Astrocyte (in vitro differentiated cells and primary cell): ENCODE results near the gene GPR21. TPM values are rescaled to one million over a fixed set of nuclear protein-coding genes. Genes with fewer than 3 reads are reported as not detected.

Experiments used
- DNase-seq: peaks from one replicate; pipeline ENCODE4 v3.0.0-alpha.2; 2010; ENCODE audit warnings: low read depth
- FAIRE-seq: peaks from 2 replicates; lab custom pipeline; 2011; peaks lifted over from hg19 to GRCh38; lab: Jason Lieb, UNC
- H2AFZ ChIP-seq: 2 replicates; pipeline ENCODE4 v1.6.0; 2012; ENCODE audit warnings: low read depth, low read length, inconsistent platforms
- H3K27ac ChIP-seq: 2 replicates; pipeline ENCODE4 v1.5.1; 2011; ENCODE audit warnings: low read depth, low read length, inconsistent platforms
- H3K27me3 ChIP-seq: 2 replicates; pipeline ENCODE4 v1.6.0; 2011; ENCODE audit warnings: low read length, inconsistent platforms; ENCODE audit not compliant: insufficient read depth
- H3K36me3 ChIP-seq: 2 replicates; pipeline ENCODE4 v1.5.1; 2011; ENCODE audit warnings: low read length, inconsistent platforms; ENCODE audit not compliant: insufficient read depth
- H3K4me1 ChIP-seq: 2 replicates; pipeline ENCODE4 v1.5.1; 2011; ENCODE audit warnings: low read length, inconsistent platforms; ENCODE audit not compliant: insufficient read depth
- H3K4me2 ChIP-seq: 2 replicates; pipeline ENCODE4 v1.6.0; 2012; ENCODE audit warnings: low read length, inconsistent platforms
- H3K4me3 ChIP-seq: 2 replicates; pipeline ENCODE4 v1.5.1; 2011; ENCODE audit warnings: low read depth, mild to moderate bottlenecking, low read length, inconsistent platforms; ENCODE audit not compliant: insufficient read depth
- H3K79me2 ChIP-seq: 2 replicates; pipeline ENCODE4 v1.6.0; 2012; ENCODE audit warnings: mild to moderate bottlenecking, low read length, inconsistent platforms; ENCODE audit not compliant: insufficient read depth
- H3K9ac ChIP-seq: 2 replicates; pipeline ENCODE4 v1.6.0; 2012; ENCODE audit warnings: mild to moderate bottlenecking, low read length, inconsistent platforms
- H3K9me3 ChIP-seq: 2 replicates; pipeline ENCODE4 v1.5.1; 2012; ENCODE audit warnings: low read depth, mild to moderate bottlenecking, low read length, inconsistent platforms; ENCODE audit not compliant: insufficient read depth
- H4K20me1 ChIP-seq: 2 replicates; pipeline ENCODE4 v1.6.0; 2012; ENCODE audit warnings: low read length, inconsistent platforms; ENCODE audit not compliant: insufficient read depth
- H3K27ac Mint-ChIP-seq: one replicate; pipeline ENCODE4 v1.8.0; 2021; ENCODE audit warnings: mild to moderate bottlenecking, mixed read lengths; ENCODE audit not compliant: unreplicated experiment
- H3K27me3 Mint-ChIP-seq: one replicate; pipeline ENCODE4 v1.8.0; 2021; ENCODE audit warnings: low read depth, mixed read lengths; ENCODE audit not compliant: unreplicated experiment
- H3K36me3 Mint-ChIP-seq: one replicate; pipeline ENCODE4 v1.8.0; 2021; ENCODE audit warnings: low read depth, mixed read lengths; ENCODE audit not compliant: unreplicated experiment
- H3K4me1 Mint-ChIP-seq: one replicate; pipeline ENCODE4 v1.8.0; 2021; ENCODE audit warnings: low read depth, mixed read lengths; ENCODE audit not compliant: unreplicated experiment
- H3K4me3 Mint-ChIP-seq: one replicate; pipeline ENCODE4 v1.8.0; 2021; ENCODE audit warnings: mild to moderate bottlenecking, moderate library complexity, mixed read lengths; ENCODE audit not compliant: unreplicated experiment
- H3K9me3 Mint-ChIP-seq: one replicate; pipeline ENCODE4 v1.8.0; 2021; ENCODE audit warnings: mild to moderate bottlenecking, mixed read lengths; ENCODE audit not compliant: unreplicated experiment
- CTCF ChIP-seq: IDR thresholded peaks from 2 replicates; pipeline ENCODE4 v1.5.1; 2011; ENCODE audit warnings: low read depth, mild to moderate bottlenecking, inconsistent platforms, low read length, moderate library complexity; ENCODE audit not compliant: insufficient read depth
- EZH2 ChIP-seq: IDR thresholded peaks from 2 replicates; pipeline ENCODE4 v1.6.1; 2012; ENCODE audit warnings: mild to moderate bottlenecking, low read length, inconsistent platforms; ENCODE audit not compliant: insufficient read depth
- total RNA-seq: library from RNA; stranded (reverse); gene quantifications from 2 replicates; pipeline ENCODE4 v1.2.1, GENCODE V29; 2021

Gene GPR21
- total RNA-seq, 1 donor from 2014 or later, result 1.6 TPM

GRCh38 chr9:122998448-122998847 is 35.0 kb upstream of the GPR21 start:
- Histone ChIP-seq H3K27me3 (no peaks in the 10 kb centered on the region), H3K36me3 (peaks cover 7% of the 10 kb centered on the region), H3K4me2 (no peak overlapping the region), H3K9me3 (no peaks in the 10 kb centered on the region), H4K20me1 (no peaks in the 10 kb centered on the region), H3K4me1 (peaks cover 13% of the 10 kb centered on the region), H3K27ac (no peak overlapping the region), H3K4me3 (no peak overlapping the region), H3K79me2 (no peaks in the 10 kb centered on the region), H2AFZ (no peak overlapping the region), H3K9ac (no peak overlapping the region)
- Mint-ChIP-seq H3K36me3 (no peaks in the 10 kb centered on the region), H3K4me1 (peaks cover 10% of the 10 kb centered on the region), H3K4me3 (no peak overlapping the region), H3K27ac (no peak overlapping the region), H3K9me3 (no peaks in the 10 kb centered on the region), H3K27me3 (no peaks in the 10 kb centered on the region)
- DNase-seq (no peak), FAIRE-seq (no peak)
- TF ChIP-seq EZH2 (no peak), CTCF (no peak)

GRCh38 chr9:123000371-123001068 is 32.9 kb upstream of the GPR21 start:
- Histone ChIP-seq H3K4me3 (no peak overlapping the region), H3K27ac (no peak overlapping the region), H3K9me3 (no peaks in the 10 kb centered on the region), H3K9ac (no peak overlapping the region), H3K36me3 (peaks cover 7% of the 10 kb centered on the region), H2AFZ (no peak overlapping the region), H4K20me1 (no peaks in the 10 kb centered on the region), H3K79me2 (no peaks in the 10 kb centered on the region), H3K4me1 (peaks cover 21% of the 10 kb centered on the region), H3K4me2 (no peak overlapping the region), H3K27me3 (no peaks in the 10 kb centered on the region)
- Mint-ChIP-seq H3K27me3 (no peaks in the 10 kb centered on the region), H3K4me1 (peaks cover 16% of the 10 kb centered on the region), H3K9me3 (no peaks in the 10 kb centered on the region), H3K27ac (no peak overlapping the region), H3K4me3 (no peak overlapping the region), H3K36me3 (no peaks in the 10 kb centered on the region)
- DNase-seq (no peak), FAIRE-seq (no peak)
- TF ChIP-seq EZH2 (no peak), CTCF (no peak)

GRCh38 chr9:123002754-123003153 is 30.7 kb upstream of the GPR21 start:
- no peaks in the 10 kb centered on the region for H3K27me3 ChIP-seq
- Mint-ChIP-seq H3K4me1 (peaks cover 18% of the 10 kb centered on the region), H3K4me3 (no peak overlapping the region), H3K9me3 (no peaks in the 10 kb centered on the region), H3K36me3 (no peaks in the 10 kb centered on the region), H3K27ac (peak overlapping the region; percentile 68), H3K27me3 (no peaks in the 10 kb centered on the region)
- no peak overlapping the region for H2AFZ ChIP-seq
- DNase-seq (peak; percentile 23), FAIRE-seq (no peak)
- peak overlapping the region; percentile 75 for H3K4me2 ChIP-seq
- no peaks in the 10 kb centered on the region for H3K79me2 ChIP-seq
- no peak overlapping the region for H3K4me3 ChIP-seq
- peak overlapping the region; percentile 60 for H3K9ac ChIP-seq
- no peaks in the 10 kb centered on the region for H3K9me3 ChIP-seq
- H3K27ac ChIP-seq, result peak overlapping the region; percentile 56
- TF ChIP-seq EZH2 (no peak), CTCF (no peak)
- H3K4me1 ChIP-seq, result peaks cover 21% of the 10 kb centered on the region
- no peaks in the 10 kb centered on the region for H4K20me1 ChIP-seq
- no peaks in the 10 kb centered on the region for H3K36me3 ChIP-seq
